Measurements from ENCODE around the gene RARG. TPM values are rescaled to one million over a fixed set of nuclear protein-coding genes. Genes with fewer than 3 reads are reported as not detected.

Gene RARG
- polyA plus RNA-seq, 1 donor (not counting 4 experiments of a cell fraction or from before 2014, with no cell fraction given): 26.4 TPM

DNA sequence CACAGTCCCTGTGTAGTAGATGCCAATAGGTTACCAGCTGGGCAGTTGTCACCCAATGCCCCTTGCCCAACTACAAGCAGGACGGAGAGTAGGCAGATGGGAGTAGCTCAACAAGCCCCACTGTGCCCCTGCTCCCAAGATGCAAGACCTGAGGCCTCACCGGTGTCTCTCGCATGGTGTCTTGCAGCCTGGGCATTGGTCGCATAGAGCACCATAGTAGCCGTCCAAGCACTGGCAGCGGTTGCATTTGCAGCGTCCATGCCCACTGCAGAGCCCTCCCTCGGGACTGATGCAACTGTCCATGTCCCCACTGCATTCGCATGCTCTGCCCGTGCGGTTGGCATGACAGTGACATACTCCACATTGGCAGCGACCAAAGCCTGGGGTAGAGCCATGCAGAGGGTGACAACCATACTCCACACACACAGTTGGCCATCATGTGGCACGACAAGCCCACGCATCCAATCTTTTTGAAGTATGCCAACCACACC, 39.4 kb downstream of the RARG start:
- H3K27me3 ChIP-seq (ENCODE audit: control insufficient read depth, extremely low read depth, insufficient read depth, low read length): no peaks in the 10 kb centered on the region
- peaks cover 7% of the 10 kb centered on the region in 2 experiments for H3K36me3 ChIP-seq (ENCODE audit: control insufficient read depth in 2 of 2, extremely low read depth in 1 of 2, insufficient read depth in 2 of 2, low read length in 2 of 2)
- DNase-seq (ENCODE audit: low read depth, low spot score) (no peak), FAIRE-seq (no peak)
- dilution Hi-C loops (cut with MboI; ENCODE audit: extremely low pct_ligation_motif_present, low sequenced_read_pairs): no loop called here
- H3K9me1 ChIP-seq (ENCODE audit: control insufficient read depth, extremely low read depth, insufficient read depth, low read length): no peaks in the 10 kb centered on the region
- no peaks in the 10 kb centered on the region for H4K20me1 ChIP-seq (ENCODE audit: control insufficient read depth, extremely low read depth, insufficient read depth, low read length)
- no peaks in the 10 kb centered on the region for H3K4me1 ChIP-seq (ENCODE audit: control insufficient read depth, extremely low read depth, insufficient read depth, low read length)
- no peaks in the 10 kb centered on the region for H3K79me2 ChIP-seq (ENCODE audit: control insufficient read depth, insufficient read depth, low read length)
- TF ChIP-seq, protein P1, sequence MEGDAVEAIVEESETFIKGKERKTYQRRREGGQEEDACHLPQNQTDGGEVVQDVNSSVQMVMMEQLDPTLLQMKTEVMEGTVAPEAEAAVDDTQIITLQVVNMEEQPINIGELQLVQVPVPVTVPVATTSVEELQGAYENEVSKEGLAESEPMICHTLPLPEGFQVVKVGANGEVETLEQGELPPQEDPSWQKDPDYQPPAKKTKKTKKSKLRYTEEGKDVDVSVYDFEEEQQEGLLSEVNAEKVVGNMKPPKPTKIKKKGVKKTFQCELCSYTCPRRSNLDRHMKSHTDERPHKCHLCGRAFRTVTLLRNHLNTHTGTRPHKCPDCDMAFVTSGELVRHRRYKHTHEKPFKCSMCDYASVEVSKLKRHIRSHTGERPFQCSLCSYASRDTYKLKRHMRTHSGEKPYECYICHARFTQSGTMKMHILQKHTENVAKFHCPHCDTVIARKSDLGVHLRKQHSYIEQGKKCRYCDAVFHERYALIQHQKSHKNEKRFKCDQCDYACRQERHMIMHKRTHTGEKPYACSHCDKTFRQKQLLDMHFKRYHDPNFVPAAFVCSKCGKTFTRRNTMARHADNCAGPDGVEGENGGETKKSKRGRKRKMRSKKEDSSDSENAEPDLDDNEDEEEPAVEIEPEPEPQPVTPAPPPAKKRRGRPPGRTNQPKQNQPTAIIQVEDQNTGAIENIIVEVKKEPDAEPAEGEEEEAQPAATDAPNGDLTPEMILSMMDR (optimal IDR thresholded peaks at IDR 0.05 in 1 of 3, IDR thresholded peaks at IDR 0.05 in 1 of 3, conservative IDR thresholded peaks at IDR 0.05 in 1 of 3; ENCODE audit: extremely low read depth in 1 of 3, insufficient read depth in 2 of 3, low read length in 3 of 3): no peak
- TF ChIP-seq EZH2 (IDR thresholded peaks at IDR 0.05; ENCODE audit: low read length): no peak
- H3K27ac ChIP-seq (ENCODE audit: control insufficient read depth, insufficient read depth, low read length): no peak overlapping the region
- no peak overlapping the region for H2AFZ ChIP-seq (ENCODE audit: control insufficient read depth, low read length)
- H3K9ac ChIP-seq (ENCODE audit: control insufficient read depth, extremely low read depth, insufficient read depth, low read length): no peak overlapping the region
- H3K4me3 ChIP-seq (ENCODE audit: control insufficient read depth in 2 of 3, extremely low read depth in 1 of 3, insufficient read depth in 2 of 3, low read depth in 1 of 3, low read length in 3 of 3): no peak overlapping the region
- H3K4me2 ChIP-seq (ENCODE audit: control insufficient read depth, extremely low read depth, insufficient read depth, low read depth, low read length): no peak overlapping the region
- H3K9me3 ChIP-seq (ENCODE audit: control insufficient read depth, low read depth, low read length): no peaks in the 10 kb centered on the region

DNA sequence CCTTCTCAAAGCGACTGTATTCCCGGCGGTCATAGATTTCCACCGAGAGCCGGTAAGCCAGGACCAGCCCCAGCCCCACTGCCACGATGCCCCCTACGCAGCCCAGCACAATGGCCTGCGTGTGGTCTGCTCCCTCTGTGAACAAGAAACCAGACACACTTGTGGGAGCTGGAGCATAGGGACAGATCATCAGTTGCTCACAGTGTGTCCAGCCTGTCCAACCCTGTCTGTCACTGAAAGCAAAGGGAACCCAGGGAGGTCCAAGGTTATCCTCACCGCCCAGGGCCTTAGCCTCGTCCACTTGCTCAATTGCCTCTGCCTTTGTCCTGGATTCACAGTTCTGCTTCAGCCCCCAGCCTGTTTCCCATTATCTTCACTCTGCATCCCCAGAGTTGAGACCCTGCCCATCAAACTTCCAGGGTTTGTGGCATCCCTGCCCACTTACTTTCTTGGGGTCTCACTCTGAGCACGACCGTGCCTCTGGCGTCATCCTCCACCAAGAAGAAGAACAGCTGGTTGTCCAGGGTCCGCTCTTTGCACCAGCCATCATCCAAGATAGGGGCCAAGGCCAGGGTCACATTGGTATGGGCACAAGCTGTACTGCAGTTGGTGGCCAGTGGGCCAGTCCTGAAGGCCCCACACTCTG, 40.0 kb downstream of the RARG start:
- dilution Hi-C loops (cut with MboI; ENCODE audit: extremely low pct_ligation_motif_present, low sequenced_read_pairs): no loop called here
- DNase-seq (ENCODE audit: low read depth, low spot score): no peak
- H3K36me3 ChIP-seq (ENCODE audit: control insufficient read depth in 2 of 2, extremely low read depth in 1 of 2, insufficient read depth in 2 of 2, low read length in 2 of 2): peaks cover 7 to 11% of the 10 kb centered on the region in 2 experiments
- H4K20me1 ChIP-seq (ENCODE audit: control insufficient read depth, extremely low read depth, insufficient read depth, low read length): no peaks in the 10 kb centered on the region
- no peak overlapping the region for H3K4me3 ChIP-seq (ENCODE audit: control insufficient read depth in 2 of 3, extremely low read depth in 1 of 3, insufficient read depth in 2 of 3, low read depth in 1 of 3, low read length in 3 of 3)
- H3K4me1 ChIP-seq (ENCODE audit: control insufficient read depth, extremely low read depth, insufficient read depth, low read length): no peaks in the 10 kb centered on the region
- no peak overlapping the region for H3K9ac ChIP-seq (ENCODE audit: control insufficient read depth, extremely low read depth, insufficient read depth, low read length)
- H2AFZ ChIP-seq (ENCODE audit: control insufficient read depth, low read length): no peak overlapping the region
- no peak for FAIRE-seq
- H3K9me3 ChIP-seq (ENCODE audit: control insufficient read depth, low read depth, low read length): no peaks in the 10 kb centered on the region
- H3K4me2 ChIP-seq (ENCODE audit: control insufficient read depth, extremely low read depth, insufficient read depth, low read depth, low read length): no peak overlapping the region
- H3K79me2 ChIP-seq (ENCODE audit: control insufficient read depth, insufficient read depth, low read length): no peaks in the 10 kb centered on the region
- H3K9me1 ChIP-seq (ENCODE audit: control insufficient read depth, extremely low read depth, insufficient read depth, low read length): no peaks in the 10 kb centered on the region
- H3K27ac ChIP-seq (ENCODE audit: control insufficient read depth, insufficient read depth, low read length): no peak overlapping the region
- no peaks in the 10 kb centered on the region for H3K27me3 ChIP-seq (ENCODE audit: control insufficient read depth, extremely low read depth, insufficient read depth, low read length)
- no peak for TF ChIP-seq EZH2 (IDR thresholded peaks at IDR 0.05; ENCODE audit: low read length)
- TF ChIP-seq, protein P1 (optimal IDR thresholded peaks at IDR 0.05 in 1 of 3, IDR thresholded peaks at IDR 0.05 in 1 of 3, conservative IDR thresholded peaks at IDR 0.05 in 1 of 3; ENCODE audit: extremely low read depth in 1 of 3, insufficient read depth in 2 of 3, low read length in 3 of 3): no peak
